PC-9 (cell line): ENCODE data around the gene RRP9.

Source experiments
- CTCF ChIP-seq: fragments of 200-600 bp; sonication (generic); conservative IDR thresholded peaks from 2 replicates; pipeline ENCODE4 v1.6.1; 2017; ENCODE audit warnings: mixed run types, antibody characterized with exemption, mild to moderate bottlenecking, moderate library complexity
- EZH2 ChIP-seq: fragments of 200-600 bp; sonication (generic); IDR thresholded peaks from 2 replicates; pipeline ENCODE4 v1.8.0; 2017; ENCODE audit warnings: antibody characterized with exemption, low read depth

GRCh38 chr3:51947215-51947900, 5.7 kb upstream of the RRP9 start:
- TF ChIP-seq CTCF (no peak), EZH2 (no peak)
